Smooth muscle cell (in vitro differentiated cells): ENCODE data around the gene RHCE. TPM values are rescaled to one million over a fixed set of nuclear protein-coding genes. Genes with fewer than 3 reads are reported as not detected.

ENCODE experiments used
- DNase-seq: peaks from one replicate; lab custom pipeline; 2025; ENCODE audit not compliant: unreplicated experiment; lab: John Stamatoyannopoulos, UW
- H2AFZ ChIP-seq: fragments of 200-600 bp; sonication (generic); 2 replicates; pipeline ENCODE4 v1.6.0; 2016; ENCODE audit warnings: antibody characterized with exemption, low read depth, mild to moderate bottlenecking
- H3F3A ChIP-seq: fragments of 200-600 bp; sonication (generic); 2 replicates; pipeline ENCODE4 v1.6.0; 2017; ENCODE audit warnings: antibody characterized with exemption, low read depth
- H3K27ac ChIP-seq: fragments of 200-600 bp; sonication (generic); 2 replicates; pipeline ENCODE4 v1.5.1; 2016; ENCODE audit warnings: low read depth, mild to moderate bottlenecking
- H3K27me3 ChIP-seq: fragments of 200-600 bp; sonication (generic); 2 replicates; pipeline ENCODE4 v1.6.1; 2016; ENCODE audit warnings: low read depth, mild to moderate bottlenecking
- H3K36me3 ChIP-seq: fragments of 200-600 bp; sonication (generic); 2 replicates; pipeline ENCODE4 v1.5.1; 2016; ENCODE audit warnings: low read depth
- H3K4me1 ChIP-seq: fragments of 200-600 bp; sonication (generic); 2 replicates; pipeline ENCODE4 v1.5.1; 2016; ENCODE audit warnings: low read depth
- H3K4me2 ChIP-seq: fragments of 200-600 bp; sonication (generic); 2 replicates; pipeline ENCODE4 v1.6.0; 2016; ENCODE audit warnings: mild to moderate bottlenecking
- H3K4me3 ChIP-seq: fragments of 200-600 bp; sonication (generic); 2 replicates; pipeline ENCODE4 v1.5.1; 2016; ENCODE audit warnings: mild to moderate bottlenecking
- H3K79me2 ChIP-seq: fragments of 200-600 bp; sonication (generic); 2 replicates; pipeline ENCODE4 v1.6.0; 2016; ENCODE audit warnings: low read depth, mild to moderate bottlenecking
- H3K9ac ChIP-seq: fragments of 200-600 bp; sonication (generic); 2 replicates; pipeline ENCODE4 v1.6.0; 2016; ENCODE audit warnings: low read depth
- H3K9me3 ChIP-seq: fragments of 200-600 bp; sonication (generic); replicated peaks from 2 replicates; pipeline ENCODE4 v1.5.1; 2016; ENCODE audit warnings: low read depth
- H4K20me1 ChIP-seq: fragments of 200-600 bp; sonication (generic); 2 replicates; pipeline ENCODE4 v1.6.0; 2016; ENCODE audit warnings: low read depth
- WGBS: methylation state at CpG from one replicate; pipeline ENCODE4 v1.1.7; 2016; ENCODE audit warnings: low lambda C conversion rate; 5-methylcytosine and 5-hydroxymethylcytosine counted together
- polyA plus RNA-seq: library from polyadenylated mRNA; unstranded; fragments of >200 nt; fragmentation: Nextera tagmentation; extraction: Ambion mirVana; gene quantifications from 2 replicates; pipeline ENCODE4 v1.2.1, GENCODE V29; 2016
- total RNA-seq: library from RNA; depleted of rRNA; stranded (reverse); fragments of >200 nt; gene quantifications from 2 replicates; pipeline ENCODE4 v1.2.3, GENCODE V29; 2014
- TF ChIP-seq, protein P1 (sequence below): fragments of 200-600 bp; sonication (generic); IDR thresholded peaks from 2 replicates; pipeline ENCODE4 v1.5.1; 2017; ENCODE audit warnings: borderline replicate concordance, mild to moderate bottlenecking, antibody characterized with exemption; ENCODE audit not compliant: insufficient read depth, poor library complexity, severe bottlenecking

Gene RHCE
- total and polyA plus RNA-seq, 2 experiments from 2014 or later: 0.45 to 4.9 TPM

DNA sequence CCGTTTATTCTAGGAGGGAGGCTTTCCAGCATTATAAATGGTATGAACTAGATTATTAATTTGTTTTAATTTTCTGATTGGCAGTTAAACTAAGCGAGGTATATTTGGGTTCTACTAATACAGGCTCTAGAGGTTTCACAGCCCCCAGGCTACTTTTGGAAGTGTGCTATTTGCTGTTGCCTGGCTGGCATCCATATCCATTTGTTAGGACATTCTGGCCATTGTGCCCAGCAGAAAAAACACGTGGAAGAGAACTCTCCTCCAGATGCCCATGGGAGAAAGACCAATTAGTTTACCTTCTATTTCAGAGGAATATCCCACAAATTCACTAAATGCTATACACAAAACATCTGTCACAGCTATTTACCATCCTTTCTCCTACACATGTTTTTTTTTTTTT lies 39.4 kb upstream of the RHCE start:
- peaks cover 32% of the 10 kb centered on the region for H3K79me2 ChIP-seq
- H3K4me1 ChIP-seq: no peaks in the 10 kb centered on the region
- H4K20me1 ChIP-seq: peaks cover 52% of the 10 kb centered on the region

DNA sequence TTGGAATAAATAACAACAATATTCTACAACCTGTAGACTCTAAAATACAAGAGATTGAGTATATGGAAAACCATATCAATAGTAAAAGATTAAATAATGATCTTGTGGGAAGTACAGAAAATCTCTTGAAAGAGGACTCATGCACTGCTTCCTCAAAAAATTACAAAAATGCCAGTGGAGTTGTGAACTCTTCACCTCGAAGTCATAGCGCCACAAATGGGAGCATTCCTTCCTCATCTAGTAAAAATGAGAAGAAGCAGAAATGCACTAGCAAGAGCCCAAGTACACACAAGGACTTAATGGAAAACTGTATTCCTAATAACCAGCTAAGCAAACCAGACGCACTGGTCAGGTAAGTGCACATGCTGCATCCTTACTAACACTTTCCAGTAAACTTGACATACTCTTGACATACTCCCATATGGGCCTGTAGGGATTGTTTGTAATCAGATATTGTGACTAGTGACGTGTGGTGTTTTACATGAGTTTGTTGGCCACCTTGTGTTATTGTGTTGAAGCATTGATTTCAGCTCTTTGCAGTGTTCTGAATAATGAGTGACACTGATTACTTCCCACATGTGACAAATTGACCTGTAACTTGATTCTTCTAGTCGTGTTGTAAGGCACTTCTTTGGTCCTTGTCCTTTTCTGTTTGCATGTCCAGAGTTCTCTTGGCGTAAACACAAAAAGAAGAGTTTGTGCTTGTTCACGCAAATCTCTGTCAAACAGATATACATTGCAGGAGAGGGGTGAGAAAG lies 38.1 kb upstream of the RHCE start:
- Histone ChIP-seq H3K9me3 (no peaks in the 10 kb centered on the region), H3K79me2 (peaks cover 24% of the 10 kb centered on the region), H3K4me1 (no peaks in the 10 kb centered on the region), H3K4me3 (no peak overlapping the region), H3K4me2 (no peak overlapping the region), H3F3A (no peaks in the 10 kb centered on the region), H3K27ac (no peak overlapping the region), H4K20me1 (peaks cover 47% of the 10 kb centered on the region), H3K9ac (no peak overlapping the region), H3K27me3 (no peaks in the 10 kb centered on the region), H2AFZ (no peak overlapping the region), H3K36me3 (peaks cover 27% of the 10 kb centered on the region)
- WGBS: 87% methylated on average over 7 of the region's 7 CpGs
- TF ChIP-seq, protein P1, sequence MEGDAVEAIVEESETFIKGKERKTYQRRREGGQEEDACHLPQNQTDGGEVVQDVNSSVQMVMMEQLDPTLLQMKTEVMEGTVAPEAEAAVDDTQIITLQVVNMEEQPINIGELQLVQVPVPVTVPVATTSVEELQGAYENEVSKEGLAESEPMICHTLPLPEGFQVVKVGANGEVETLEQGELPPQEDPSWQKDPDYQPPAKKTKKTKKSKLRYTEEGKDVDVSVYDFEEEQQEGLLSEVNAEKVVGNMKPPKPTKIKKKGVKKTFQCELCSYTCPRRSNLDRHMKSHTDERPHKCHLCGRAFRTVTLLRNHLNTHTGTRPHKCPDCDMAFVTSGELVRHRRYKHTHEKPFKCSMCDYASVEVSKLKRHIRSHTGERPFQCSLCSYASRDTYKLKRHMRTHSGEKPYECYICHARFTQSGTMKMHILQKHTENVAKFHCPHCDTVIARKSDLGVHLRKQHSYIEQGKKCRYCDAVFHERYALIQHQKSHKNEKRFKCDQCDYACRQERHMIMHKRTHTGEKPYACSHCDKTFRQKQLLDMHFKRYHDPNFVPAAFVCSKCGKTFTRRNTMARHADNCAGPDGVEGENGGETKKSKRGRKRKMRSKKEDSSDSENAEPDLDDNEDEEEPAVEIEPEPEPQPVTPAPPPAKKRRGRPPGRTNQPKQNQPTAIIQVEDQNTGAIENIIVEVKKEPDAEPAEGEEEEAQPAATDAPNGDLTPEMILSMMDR: no peak
- no peak for DNase-seq

More for the DNA sequence above, 39.4 kb upstream of the RHCE start:
- DNase-seq: no peak
- no peak overlapping the region for H3K4me2 ChIP-seq
- H3K4me3 ChIP-seq: no peak overlapping the region
- no peak overlapping the region for H3K9ac ChIP-seq
- TF ChIP-seq, protein P1: no peak
- H3K27me3 ChIP-seq: no peaks in the 10 kb centered on the region
- 99% methylated on average over 3 of the region's 3 CpGs for WGBS
- H3K36me3 ChIP-seq: peaks cover 24% of the 10 kb centered on the region
- H3K9me3 ChIP-seq: no peaks in the 10 kb centered on the region
- H2AFZ ChIP-seq: no peak overlapping the region
- H3F3A ChIP-seq: no peaks in the 10 kb centered on the region
- no peak overlapping the region for H3K27ac ChIP-seq

DNA sequence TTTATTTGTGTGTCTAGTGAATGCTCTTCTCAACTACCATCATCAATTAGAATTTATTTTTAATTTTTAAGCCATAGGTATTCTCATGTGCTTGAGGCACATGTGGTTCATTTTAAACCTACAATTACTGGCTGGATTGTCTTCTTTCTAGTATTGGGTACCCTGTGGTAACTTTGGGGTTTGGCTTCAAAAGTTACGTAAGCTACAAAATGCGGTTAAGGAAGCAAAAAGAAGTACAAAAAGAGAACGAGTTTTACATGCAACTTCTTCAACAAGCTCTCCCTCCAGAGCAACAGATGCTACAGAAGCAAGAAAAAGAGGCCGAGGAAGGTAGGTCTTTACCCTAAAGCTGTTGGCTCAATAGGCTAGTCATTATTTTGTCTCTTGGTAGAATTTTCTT lies 35.9 kb upstream of the RHCE start:
- no peak overlapping the region for H3K27ac ChIP-seq
- H3K9me3 ChIP-seq: no peaks in the 10 kb centered on the region
- H2AFZ ChIP-seq: no peak overlapping the region
- no peak overlapping the region for H3K4me3 ChIP-seq
- no peaks in the 10 kb centered on the region for H3K4me1 ChIP-seq
- H3F3A ChIP-seq: no peaks in the 10 kb centered on the region
- H4K20me1 ChIP-seq: peaks cover 26% of the 10 kb centered on the region
- DNase-seq: no peak
- H3K79me2 ChIP-seq: peaks cover 15% of the 10 kb centered on the region
- WGBS: 98% methylated on average over 4 of the region's 4 CpGs
- no peak overlapping the region for H3K9ac ChIP-seq
- H3K27me3 ChIP-seq: no peaks in the 10 kb centered on the region
- peaks cover 27% of the 10 kb centered on the region for H3K36me3 ChIP-seq
- TF ChIP-seq, protein P1: no peak
- no peak overlapping the region for H3K4me2 ChIP-seq

DNA sequence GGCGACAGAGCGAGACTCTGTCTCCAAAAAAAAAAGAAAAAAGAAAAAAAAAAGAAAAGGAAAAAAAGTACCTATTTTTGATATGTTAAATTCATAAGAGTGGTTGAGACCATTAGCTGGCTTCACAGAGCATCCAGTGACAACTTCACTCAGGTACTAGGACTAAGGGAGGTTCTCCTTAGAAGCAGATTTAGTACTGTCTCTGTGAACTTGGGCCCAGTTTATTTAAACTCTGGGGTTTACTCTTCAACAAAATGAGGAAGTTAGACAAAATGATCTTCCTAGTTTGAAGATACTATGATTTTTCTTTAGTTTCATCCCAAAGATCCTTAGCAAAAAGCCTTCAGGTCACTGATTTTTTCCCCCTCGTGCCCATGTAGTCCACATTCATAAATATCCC lies 31.3 kb upstream of the RHCE start:
- H3K9me3 ChIP-seq: no peaks in the 10 kb centered on the region
- H3K9ac ChIP-seq: no peak overlapping the region
- no peak overlapping the region for H3K4me2 ChIP-seq
- H3K4me3 ChIP-seq: no peak overlapping the region
- H3K36me3 ChIP-seq: peaks cover 8% of the 10 kb centered on the region
- H2AFZ ChIP-seq: no peak overlapping the region
- TF ChIP-seq, protein P1: no peak
- H3K27ac ChIP-seq: no peak overlapping the region
- H3K27me3 ChIP-seq: no peaks in the 10 kb centered on the region
- H3K79me2 ChIP-seq: peaks cover 28% of the 10 kb centered on the region
- no peaks in the 10 kb centered on the region for H3K4me1 ChIP-seq
- 96% methylated on average over 3 of the region's 3 CpGs for WGBS
- H3F3A ChIP-seq: no peaks in the 10 kb centered on the region
- DNase-seq: no peak
- H4K20me1 ChIP-seq: peaks cover 45% of the 10 kb centered on the region
